GM18861 (cell line): Measurements from ENCODE around the gene STAT4.

ENCODE experiments used
- ATAC-seq: cut with Tn5 transposase; IDR thresholded peaks from one replicate; pipeline ENCODE4 v1.9.1; 2021; ENCODE audit not compliant: unreplicated experiment

Gene STAT4

GRCh38 chr2:191020221-191020741 lies 130.5 kb downstream of the STAT4 start:
- ATAC-seq: peak; percentile 64

- no peak for ATAC-seq
Measured at GRCh38 chr2:191019376-191019775, 131.4 kb downstream of the STAT4 start.

- peak; percentile 20 for ATAC-seq
Measured at GRCh38 chr2:191018643-191019119, 132.1 kb downstream of the STAT4 start.

GRCh38 chr2:191018048-191018447 lies 132.7 kb downstream of the STAT4 start:
- ATAC-seq: no peak

GRCh38 chr2:191015831-191016230 lies 135.0 kb downstream of the STAT4 start:
- ATAC-seq: no peak

- ATAC-seq: no peak
Measured at GRCh38 chr2:191015239-191015638, 135.6 kb downstream of the STAT4 start.

- ATAC-seq: no peak
Measured at GRCh38 chr2:191014653-191015020, 136.2 kb downstream of the STAT4 start.

GRCh38 chr2:191013932-191014652 lies 136.7 kb downstream of the STAT4 start, which contains the start of gene STAT1:
TSS of gene STAT1 (minus strand) at chr2:191014171. CDS start at chr2:191010003, 4,168 bp downstream.
- ATAC-seq: peak; percentile 71

- ATAC-seq: no peak
Measured at GRCh38 chr2:191013682-191013931, 137.2 kb downstream of the STAT4 start.

GRCh38 chr2:191012845-191013681 lies 137.7 kb downstream of the STAT4 start:
- no peak for ATAC-seq

GRCh38 chr2:191012346-191012745 lies 138.4 kb downstream of the STAT4 start:
- ATAC-seq: no peak

- ATAC-seq: no peak
Measured at GRCh38 chr2:191010887-191011885, 139.6 kb downstream of the STAT4 start.

- ATAC-seq: no peak
Measured at GRCh38 chr2:191009541-191010374, 141.0 kb downstream of the STAT4 start.

GRCh38 chr2:191008286-191008685 lies 142.5 kb downstream of the STAT4 start:
- ATAC-seq: no peak

GRCh38 chr2:191006997-191007783 lies 143.6 kb downstream of the STAT4 start:
- ATAC-seq: no peak

- no peak for ATAC-seq
Measured at GRCh38 chr2:191006297-191006696, 144.5 kb downstream of the STAT4 start.

GRCh38 chr2:191003405-191004309 lies 147.1 kb downstream of the STAT4 start:
- ATAC-seq: no peak

GRCh38 chr2:191001624-191002023 lies 149.2 kb downstream of the STAT4 start:
- ATAC-seq: no peak
